Adipose tissue (tissue), 3 donors: ENCODE data around the gene COPB1. TPM values are rescaled to one million over a fixed set of nuclear protein-coding genes. Genes with fewer than 3 reads are reported as not detected.
A peak's percentile ranks its signal among the peaks of the same experiment; 100 is the strongest.
"Not testable (repeated sequence)": the region's sequence is repeated elsewhere in the genome, so short reads cannot be mapped to it uniquely, and the experiment has no call there.

Source experiments
- H3K27ac ChIP-seq: one replicate; pipeline ENCODE4 v1.5.1; 2013; ENCODE audit warnings: low read depth, low read length
- WGBS, 3 donors: extraction: QIAGEN DNeasy Blood & Tissue Kit; methylation state at CpG; one replicate each; pipeline ENCODE4 v1.1.7; 2013; 5-methylcytosine and 5-hydroxymethylcytosine counted together
- polyA plus RNA-seq, 3 donors: library from polyadenylated mRNA; stranded (reverse); fragments of 200-250 nt; gene quantifications; one replicate each; pipeline ENCODE4 v1.2.3, GENCODE V29; 2013
- donor health status: healthy with polysubstance abuse.
- donor health status: Bipolar disorder and iron deficiency.
- donor health status: healthy.

COPB1 gene, protein sequence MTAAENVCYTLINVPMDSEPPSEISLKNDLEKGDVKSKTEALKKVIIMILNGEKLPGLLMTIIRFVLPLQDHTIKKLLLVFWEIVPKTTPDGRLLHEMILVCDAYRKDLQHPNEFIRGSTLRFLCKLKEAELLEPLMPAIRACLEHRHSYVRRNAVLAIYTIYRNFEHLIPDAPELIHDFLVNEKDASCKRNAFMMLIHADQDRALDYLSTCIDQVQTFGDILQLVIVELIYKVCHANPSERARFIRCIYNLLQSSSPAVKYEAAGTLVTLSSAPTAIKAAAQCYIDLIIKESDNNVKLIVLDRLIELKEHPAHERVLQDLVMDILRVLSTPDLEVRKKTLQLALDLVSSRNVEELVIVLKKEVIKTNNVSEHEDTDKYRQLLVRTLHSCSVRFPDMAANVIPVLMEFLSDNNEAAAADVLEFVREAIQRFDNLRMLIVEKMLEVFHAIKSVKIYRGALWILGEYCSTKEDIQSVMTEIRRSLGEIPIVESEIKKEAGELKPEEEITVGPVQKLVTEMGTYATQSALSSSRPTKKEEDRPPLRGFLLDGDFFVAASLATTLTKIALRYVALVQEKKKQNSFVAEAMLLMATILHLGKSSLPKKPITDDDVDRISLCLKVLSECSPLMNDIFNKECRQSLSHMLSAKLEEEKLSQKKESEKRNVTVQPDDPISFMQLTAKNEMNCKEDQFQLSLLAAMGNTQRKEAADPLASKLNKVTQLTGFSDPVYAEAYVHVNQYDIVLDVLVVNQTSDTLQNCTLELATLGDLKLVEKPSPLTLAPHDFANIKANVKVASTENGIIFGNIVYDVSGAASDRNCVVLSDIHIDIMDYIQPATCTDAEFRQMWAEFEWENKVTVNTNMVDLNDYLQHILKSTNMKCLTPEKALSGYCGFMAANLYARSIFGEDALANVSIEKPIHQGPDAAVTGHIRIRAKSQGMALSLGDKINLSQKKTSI
- 10 to 100 TPM; 54.0 to 58.7 (median 54.7) TPM for polyA plus RNA-seq

DNA sequence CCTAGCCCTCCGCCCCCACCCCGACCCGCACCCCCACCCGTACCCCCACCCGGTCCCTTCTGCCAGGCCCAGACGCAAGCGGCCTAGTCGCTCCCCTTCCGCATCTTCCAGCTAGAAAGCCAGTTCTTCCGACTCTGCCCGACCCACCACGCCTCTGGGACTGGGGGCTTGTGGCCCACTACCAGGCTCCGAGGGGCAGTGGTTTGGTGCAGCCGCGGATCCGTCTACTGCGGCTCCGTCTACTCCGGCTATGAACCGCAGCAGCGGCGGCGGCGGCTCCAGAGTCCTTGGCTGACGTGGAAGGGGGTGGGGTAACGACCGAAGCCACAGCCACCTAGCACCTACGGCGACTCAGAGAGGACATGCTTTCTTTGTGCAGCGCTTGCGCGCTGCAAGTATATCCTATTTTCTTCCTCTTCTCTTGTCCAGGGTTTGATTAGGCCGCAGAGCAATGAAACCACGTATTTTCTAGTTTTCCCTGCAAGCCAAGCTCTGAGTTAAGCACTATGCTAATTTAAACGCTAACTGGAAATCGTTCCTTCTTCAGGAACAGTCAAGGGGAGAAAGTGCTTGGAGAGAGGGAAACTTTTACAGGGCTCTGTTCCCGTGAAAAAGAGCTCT is at the start of gene COPB1:
Gene COPB1 (minus strand): TSS at position 252 of the 621 bp plus-strand sequence. CDS start 883 bp downstream, outside the sequence.
- H3K27ac ChIP-seq: peak within 1 kb of the TSS; percentile 82
- WGBS, 3 donors: 0 to 1% (median 1%) methylated on average over 33 to 37 of the region's 37 CpGs

DNA sequence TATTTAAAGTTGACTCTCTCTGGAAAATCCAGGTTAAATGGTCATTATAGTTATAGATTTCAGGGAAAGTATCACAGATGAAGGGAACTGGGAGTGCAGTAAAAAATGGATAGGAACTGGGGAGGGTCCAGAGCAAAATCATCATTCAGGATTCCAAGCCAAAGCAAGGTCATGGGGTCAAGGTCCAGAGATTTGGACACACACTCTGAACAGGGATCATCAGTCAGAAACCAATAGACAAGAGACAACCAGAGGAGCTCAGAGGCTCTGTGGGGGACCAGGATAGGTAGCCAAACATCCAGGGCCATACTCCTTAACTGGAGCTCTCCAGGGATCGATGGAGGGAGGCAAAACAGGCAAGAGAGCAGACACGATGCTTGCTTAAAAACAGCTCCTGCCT is 47.8 kb upstream of the COPB1 start:
- 56 to 77% (median 71%) methylated on average over 2 of the region's 2 CpGs for WGBS, 3 donors
- no peak overlapping the region for H3K27ac ChIP-seq

DNA sequence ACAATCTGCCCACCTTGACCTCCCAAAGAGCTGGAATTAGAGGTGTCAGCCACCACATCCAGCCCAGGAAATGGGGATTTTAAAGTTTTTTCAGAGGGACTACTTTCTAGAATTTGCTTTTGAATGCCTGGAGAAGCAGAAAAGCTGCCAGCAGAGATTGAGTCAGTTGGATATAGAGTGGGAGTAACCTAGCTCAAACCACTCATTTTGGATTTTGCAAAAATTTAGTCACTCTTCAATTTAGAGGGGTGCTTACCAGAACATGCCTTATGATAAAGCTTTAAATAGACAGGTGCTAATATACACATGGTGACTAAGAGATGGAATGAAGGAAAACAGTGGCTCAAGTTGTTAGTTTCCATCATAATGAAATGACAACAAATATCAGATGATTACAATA is 47.1 kb upstream of the COPB1 start:
- H3K27ac ChIP-seq: no peak overlapping the region

DNA sequence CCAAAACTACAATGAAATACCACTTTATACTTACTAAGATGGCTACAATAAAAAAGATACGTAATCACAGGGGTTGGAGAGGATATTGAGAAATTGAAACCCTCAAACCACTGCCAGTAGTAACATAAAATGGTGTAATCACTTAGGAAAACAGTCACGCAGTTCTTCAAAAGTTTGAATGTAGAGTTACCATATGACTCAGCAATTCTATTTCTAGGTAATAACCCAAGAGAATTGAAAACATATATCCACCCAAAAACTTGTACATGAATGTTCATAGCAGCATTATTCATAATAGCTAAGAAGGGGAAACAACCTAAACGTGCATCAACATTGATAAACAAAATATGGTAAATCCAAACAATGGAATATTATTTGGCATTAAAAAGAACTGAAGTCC is 45.0 kb upstream of the COPB1 start:
- H3K27ac ChIP-seq: no peak overlapping the region
- 44 to 79% (median 47%) methylated on average over 3 of the region's 3 CpGs for WGBS, 3 donors

DNA sequence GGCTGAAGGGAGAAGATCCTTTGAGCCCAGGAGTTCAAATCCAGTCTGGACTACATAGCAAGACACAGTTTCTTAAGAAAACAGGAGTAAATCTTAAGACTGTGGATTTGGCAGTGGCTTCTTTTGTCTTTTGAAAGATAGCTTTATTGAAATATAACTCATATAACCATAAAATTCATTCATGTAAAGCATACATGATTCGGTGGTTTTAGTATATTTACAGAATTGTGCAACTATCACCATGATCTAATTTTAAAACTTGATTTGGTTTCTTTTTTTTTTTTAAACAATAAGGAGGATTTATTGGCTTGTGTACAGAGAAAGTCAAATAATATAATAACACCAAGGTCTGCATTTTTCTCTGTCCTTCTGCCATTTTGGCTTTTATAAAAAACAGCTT is 43.6 kb upstream of the COPB1 start:
- WGBS, 3 donors: 55 to 77% (median 57%) methylated on average over 1 of the region's 1 CpG

DNA sequence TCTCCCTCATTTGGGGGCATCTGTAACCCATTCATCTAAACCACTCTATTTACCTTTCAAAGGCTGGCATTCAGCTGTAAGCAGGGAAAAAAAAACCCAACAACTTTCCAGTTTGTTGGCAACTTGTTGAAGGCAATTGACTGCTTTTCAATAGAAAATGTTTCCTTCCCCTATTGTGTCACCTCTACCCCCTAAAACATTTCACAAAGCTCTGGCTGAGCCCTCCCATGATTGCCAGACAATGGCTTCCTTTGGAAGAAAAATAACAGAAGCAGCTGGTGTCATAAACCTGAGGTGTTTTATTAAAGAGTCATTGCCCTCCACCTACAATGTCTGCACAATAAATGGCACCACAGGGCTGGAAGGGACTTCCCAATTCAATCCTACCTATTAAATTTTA is 42.7 kb upstream of the COPB1 start:
- no peak overlapping the region for H3K27ac ChIP-seq

More for the DNA sequence above, 43.6 kb upstream of the COPB1 start:
- no peak overlapping the region for H3K27ac ChIP-seq

DNA sequence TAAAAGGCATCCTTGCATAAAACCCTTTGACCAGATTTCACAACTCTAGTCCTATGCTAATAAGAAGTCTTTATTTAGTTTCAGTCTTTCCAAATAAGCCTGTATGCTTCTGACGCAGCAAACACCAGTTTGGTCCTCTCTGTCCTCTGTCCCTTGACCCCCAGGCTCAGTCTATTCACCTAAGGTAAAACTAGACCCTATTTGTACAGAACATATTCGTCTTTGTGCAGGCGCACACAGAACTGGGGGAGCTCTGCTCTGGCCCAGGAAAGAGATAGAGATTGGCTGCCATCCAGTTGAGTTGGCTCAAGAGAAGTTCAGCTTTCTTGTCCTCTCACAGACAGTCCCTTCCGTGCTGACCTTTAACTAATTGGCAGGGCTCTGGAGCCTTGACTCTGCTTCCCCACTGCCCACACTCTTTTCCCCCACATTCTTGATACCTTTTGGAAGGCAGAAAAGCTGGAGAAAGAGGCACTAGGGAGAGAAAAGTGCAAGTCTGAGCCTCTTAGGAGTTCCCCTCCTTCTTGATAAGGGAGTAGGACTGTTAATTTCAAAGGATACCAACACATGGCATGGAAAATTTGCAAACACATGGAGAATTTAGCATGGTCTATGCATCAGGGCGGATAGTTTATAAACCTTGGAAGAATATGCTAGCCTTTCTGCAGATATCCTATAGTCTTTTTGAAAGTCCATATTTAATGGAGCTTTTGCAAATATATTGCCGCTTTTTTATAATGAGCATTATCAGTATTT is 41.8 kb upstream of the COPB1 start:
- 32 to 52% (median 47%) methylated on average over 6 of the region's 6 CpGs for WGBS, 3 donors
- no peak overlapping the region for H3K27ac ChIP-seq

DNA sequence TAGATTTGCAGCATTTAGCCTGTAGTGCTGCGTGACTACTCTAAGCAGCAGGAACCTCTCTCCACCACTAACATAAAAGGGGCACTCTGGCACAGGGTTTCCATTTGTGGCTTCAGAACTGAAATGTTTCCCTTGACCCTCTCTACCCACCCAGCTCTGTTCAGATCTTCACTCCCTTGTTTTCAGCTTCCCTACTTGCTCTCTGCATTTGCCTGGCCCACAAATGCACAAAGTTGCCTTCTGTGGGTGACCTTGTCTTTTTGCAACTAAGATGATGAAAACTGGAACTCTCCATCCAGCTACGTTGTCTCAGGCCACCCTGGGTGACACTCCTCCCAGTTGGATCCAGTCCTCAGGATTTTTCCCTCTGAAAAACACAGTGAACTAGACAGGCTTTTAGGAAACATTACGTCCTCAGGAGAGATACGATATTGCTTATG is 40.4 kb upstream of the COPB1 start:
- WGBS, 3 donors: 56 to 67% (median 59%) methylated on average over 4 of the region's 4 CpGs
- no peak overlapping the region for H3K27ac ChIP-seq

DNA sequence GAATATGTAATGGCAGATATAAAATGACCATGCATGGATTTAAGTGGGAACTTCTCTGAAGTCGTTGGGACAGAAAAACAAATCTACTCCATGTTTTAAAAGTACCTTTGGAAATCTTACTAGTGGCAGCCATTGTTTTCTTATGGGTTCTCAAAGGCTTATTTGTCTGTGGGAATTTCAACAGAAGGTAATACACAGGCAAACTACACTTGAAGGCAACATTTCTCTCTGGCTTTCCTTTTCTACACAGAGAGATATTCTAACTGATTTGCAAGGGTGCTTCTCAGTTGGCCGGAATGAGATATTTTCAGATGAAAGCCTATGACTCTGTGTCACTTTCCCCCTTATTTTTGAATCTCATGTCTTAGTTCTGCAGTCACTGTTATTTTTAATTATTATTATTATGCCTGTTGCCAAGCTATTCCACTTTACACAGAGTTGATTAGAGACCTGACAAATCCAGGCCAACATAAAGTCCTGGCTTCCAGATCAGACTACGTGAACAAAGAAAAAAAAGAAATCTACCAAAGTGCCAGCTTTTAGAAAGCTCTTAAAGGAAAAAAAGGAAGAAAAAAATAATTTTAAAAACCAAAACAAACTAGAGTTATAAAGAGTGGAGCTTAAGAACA is 39.4 kb upstream of the COPB1 start:
- H3K27ac ChIP-seq: no peak overlapping the region
- WGBS, 3 donors: 42 to 88% (median 75%) methylated on average over 3 of the region's 3 CpGs

DNA sequence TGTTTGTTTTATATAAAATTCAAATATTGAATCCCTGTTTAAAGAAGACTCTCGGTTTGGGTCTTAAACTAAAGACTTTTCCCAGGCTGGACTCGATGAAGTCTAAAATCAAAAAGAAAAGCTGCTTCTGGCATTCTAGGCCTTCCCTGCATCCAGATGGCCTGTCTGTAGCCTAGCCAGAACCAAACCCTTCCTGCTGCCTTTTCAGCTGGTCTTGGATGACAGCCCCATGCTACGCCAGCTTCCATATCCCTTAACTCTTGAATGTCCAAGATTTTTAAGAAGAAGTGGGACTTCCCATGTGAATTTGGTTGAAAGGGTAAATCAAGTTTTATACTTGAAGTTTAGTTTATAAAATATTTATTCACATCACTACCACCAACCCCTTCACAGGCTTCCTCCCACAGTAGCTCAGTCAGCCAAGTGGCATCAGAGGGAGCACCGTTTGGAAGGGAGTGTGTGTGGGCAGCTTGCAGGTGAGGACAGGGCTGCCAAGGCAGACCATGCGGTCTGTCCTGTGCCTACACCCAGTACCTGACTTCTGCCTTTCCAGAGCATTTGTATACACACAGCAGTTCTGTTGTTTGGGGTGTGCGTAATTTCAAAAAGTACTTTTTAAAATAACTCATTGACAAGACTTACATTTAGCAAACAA is 38.8 kb upstream of the COPB1 start:
- 44 to 67% (median 62%) methylated on average over 6 of the region's 6 CpGs for WGBS, 3 donors
- no peak overlapping the region for H3K27ac ChIP-seq

DNA sequence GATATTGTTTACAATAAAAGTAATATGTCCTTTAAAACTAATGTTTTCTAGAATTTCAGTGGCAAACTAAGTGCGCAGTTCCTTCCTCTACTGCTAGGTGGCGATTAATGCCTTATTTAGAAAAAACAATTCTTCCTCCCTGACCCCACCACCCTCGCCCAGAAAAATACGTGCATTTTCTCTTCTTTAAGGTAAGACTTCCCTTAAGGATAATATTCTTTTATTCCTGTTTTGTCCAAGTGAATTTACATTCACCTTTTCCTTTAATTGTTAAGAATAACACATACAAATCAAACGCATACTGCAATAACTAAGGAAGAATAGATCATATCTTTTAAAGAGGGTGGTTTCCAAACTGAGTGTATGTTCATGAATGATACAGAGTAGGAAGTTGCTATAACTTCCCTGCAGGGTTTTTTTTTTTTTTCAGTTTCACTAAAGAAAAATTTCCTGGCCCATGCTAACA is 37.6 kb upstream of the COPB1 start:
- H3K27ac ChIP-seq: no peak overlapping the region
- 4 to 10% (median 8%) methylated on average over 5 of the region's 5 CpGs for WGBS, 3 donors

DNA sequence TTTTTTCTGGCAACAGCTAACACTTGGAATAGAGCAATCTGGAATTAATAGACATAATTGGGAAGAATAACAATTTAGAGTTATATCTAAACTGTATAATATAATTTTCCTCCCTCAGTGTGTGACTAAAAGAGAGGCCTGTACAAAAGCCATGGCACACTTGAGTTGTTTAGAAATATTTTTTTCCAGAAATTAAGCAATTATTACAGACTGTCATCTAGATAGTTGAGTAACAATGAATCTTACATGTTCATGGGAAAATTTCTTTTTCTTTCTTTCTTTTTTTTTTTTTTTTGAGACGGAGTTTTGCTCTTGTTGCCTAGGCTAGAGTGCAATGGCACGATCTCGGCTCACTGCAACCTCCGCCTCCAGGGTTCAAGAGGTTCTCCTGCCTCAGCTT is 35.6 kb upstream of the COPB1 start:
- not testable (repeated sequence) for H3K27ac ChIP-seq
- 75 to 92% (median 86%) methylated on average over 3 to 4 of the region's 4 CpGs for WGBS, 3 donors

DNA sequence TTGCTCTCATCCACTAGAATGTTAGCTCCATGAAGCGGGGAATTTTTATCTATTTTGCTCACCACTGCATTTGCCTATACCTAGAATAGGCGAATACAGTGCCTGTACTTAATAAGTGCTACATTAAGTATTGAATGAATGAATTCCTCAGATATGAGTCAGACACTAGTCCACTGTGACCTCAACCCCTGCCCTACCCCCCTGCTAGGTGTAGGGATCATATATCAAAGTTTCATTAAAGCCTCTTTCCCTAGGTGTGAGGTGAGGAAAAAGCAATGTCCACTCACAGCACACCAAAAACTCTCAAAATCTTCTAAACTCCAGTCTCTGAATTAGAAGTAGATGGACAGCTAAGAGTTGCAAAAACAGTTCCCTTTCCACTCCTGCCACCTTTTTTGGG is 30.3 kb upstream of the COPB1 start:
- no peak overlapping the region for H3K27ac ChIP-seq
- 88 to 96% (median 93%) methylated on average over 2 of the region's 2 CpGs for WGBS, 3 donors

DNA sequence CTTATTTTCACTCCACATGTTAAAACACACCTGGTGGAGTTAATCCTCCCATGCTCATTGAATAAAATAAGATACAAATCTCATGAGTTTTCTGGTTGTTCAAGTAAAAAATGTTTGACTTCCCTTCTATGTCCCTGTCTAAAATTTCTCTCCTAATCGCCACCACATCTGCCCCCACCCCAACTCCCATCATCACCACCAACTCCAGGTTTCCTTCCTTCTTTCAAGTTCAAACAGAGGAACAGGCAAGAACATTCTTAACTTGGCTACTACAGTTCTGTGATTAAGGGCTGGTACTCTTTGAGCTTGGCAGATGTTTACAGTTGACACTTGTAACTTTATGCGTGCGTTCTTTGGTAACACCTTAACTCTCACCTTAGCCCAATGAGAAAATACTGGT is 29.7 kb upstream of the COPB1 start:
- 58 to 83% (median 64%) methylated on average over 3 of the region's 3 CpGs for WGBS, 3 donors
- no peak overlapping the region for H3K27ac ChIP-seq

DNA sequence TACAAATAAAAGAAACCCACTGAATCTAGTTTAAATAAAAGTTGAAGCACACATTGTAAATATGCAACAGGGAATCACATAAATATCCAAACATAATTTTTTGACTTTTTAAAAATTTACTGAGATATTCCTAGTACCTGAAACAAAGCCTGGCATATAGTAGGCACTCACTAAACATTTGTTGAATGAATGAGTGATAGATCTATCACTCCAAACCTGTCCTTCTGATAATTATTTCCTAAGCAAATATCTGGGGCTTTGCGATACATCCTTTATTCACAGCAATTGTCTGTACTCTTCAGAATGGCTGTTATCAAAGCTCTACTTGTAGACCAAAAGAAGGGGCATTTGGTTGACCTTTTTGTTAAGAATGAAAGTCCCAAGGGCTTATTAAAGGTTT is 23.2 kb upstream of the COPB1 start:
- H3K27ac ChIP-seq: no peak overlapping the region
- WGBS, 3 donors: 93 to 98% (median 95%) methylated on average over 1 of the region's 1 CpG

DNA sequence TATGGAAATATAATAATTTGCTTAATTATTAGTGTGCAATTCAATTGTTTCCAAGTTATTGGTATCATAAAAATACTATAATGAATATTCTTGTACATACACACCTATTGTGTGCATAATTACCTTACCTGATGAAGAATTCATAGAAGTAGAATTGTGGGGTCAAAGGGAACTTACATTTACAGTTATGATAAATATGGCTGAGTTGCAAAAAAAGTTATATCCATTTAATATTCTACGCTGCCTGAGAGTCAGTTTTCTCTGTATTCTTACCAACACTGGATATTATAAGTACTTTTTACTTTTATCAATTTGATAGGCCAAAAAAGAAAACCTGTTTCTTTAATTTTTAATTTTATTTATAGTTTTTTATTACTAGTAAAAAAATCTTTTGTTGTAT is 22.6 kb upstream of the COPB1 start:
- WGBS, 3 donors: 92 to 100% (median 97%) methylated on average over 1 of the region's 1 CpG
- no peak overlapping the region for H3K27ac ChIP-seq

DNA sequence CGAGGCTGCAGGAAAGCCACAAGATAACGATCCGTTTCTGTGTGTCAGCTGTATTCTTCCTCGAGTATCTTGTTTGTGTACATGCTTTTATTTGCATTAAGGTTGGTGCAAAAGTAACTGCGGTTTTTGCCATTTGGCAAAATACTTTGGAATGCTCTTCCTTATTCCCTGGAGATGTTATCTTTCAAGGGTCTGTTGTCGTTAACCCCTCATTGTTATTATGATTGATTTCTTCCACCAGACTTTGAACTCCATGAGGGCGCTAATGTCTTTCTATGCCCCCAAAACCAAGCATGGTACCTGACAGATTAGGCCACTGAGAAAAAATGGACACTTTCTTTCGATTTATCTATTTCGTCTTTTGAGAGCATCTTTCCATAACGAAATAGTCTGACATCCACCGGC is 21.1 kb upstream of the COPB1 start:
- WGBS, 3 donors: 15 to 21% (median 16%) methylated on average over 11 of the region's 11 CpGs
- H3K27ac ChIP-seq: no peak overlapping the region
